ENCODE data around the gene CLDN9. TPM values are rescaled to one million over a fixed set of nuclear protein-coding genes. Genes with fewer than 3 reads are reported as not detected.
A peak's percentile ranks its signal among the peaks of the same experiment; 100 is the strongest.

Gene CLDN9
- total and polyA plus RNA-seq, 9 of the 15 experiments (the other 6 are each of a cell fraction or from before 2014, with no cell fraction given) = 0.12 to 0.44 (median 0.22) TPM; not detected in 4

GRCh38 chr16:3007059-3007956, 5.4 kb upstream of the CLDN9 start (continued):
- TF ChIP-seq SRSF3 (IDR thresholded peaks at IDR 0.05; ENCODE audit: insufficient read depth, low read length) = no peak
- no peak for TF ChIP-seq POLR2AphosphoS2 (IDR thresholded peaks at IDR 0.05; ENCODE audit: low read length)
- TF ChIP-seq, protein P1, sequence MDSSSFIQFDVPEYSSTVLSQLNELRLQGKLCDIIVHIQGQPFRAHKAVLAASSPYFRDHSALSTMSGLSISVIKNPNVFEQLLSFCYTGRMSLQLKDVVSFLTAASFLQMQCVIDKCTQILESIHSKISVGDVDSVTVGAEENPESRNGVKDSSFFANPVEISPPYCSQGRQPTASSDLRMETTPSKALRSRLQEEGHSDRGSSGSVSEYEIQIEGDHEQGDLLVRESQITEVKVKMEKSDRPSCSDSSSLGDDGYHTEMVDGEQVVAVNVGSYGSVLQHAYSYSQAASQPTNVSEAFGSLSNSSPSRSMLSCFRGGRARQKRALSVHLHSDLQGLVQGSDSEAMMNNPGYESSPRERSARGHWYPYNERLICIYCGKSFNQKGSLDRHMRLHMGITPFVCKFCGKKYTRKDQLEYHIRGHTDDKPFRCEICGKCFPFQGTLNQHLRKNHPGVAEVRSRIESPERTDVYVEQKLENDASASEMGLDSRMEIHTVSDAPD (CRISPR knock-in tag; IDR thresholded peaks at IDR 0.05) = no peak
- TF ChIP-seq NR4A1 (CRISPR knock-in tag; IDR thresholded peaks at IDR 0.05) = no peak; the same call in 1 of the 2 replicates
- no peak for TF ChIP-seq NR4A1 (tag; IDR thresholded peaks at IDR 0.05)
- peak in 1 of 2 experiments; percentile 51; a peak in 1 of 4 replicates for TF ChIP-seq UBTF (IDR thresholded peaks at IDR 0.05; ENCODE audit: borderline replicate concordance in 1 of 2, low read depth in 2 of 2, low read length in 2 of 2)
- TF ChIP-seq MTA3 (IDR thresholded peaks at IDR 0.05; ENCODE audit: borderline replicate concordance) = 0 out of 2 replicates have a peak, but pooled peaks have one; percentile 43
- TF ChIP-seq PHB (CRISPR knock-in tag; IDR thresholded peaks at IDR 0.05) = 0 out of 2 replicates have a peak, but pooled peaks have one; percentile 54
- no peak for TF ChIP-seq STAT6 (CRISPR knock-in tag; IDR thresholded peaks at IDR 0.05)
- TF ChIP-seq, protein P2, sequence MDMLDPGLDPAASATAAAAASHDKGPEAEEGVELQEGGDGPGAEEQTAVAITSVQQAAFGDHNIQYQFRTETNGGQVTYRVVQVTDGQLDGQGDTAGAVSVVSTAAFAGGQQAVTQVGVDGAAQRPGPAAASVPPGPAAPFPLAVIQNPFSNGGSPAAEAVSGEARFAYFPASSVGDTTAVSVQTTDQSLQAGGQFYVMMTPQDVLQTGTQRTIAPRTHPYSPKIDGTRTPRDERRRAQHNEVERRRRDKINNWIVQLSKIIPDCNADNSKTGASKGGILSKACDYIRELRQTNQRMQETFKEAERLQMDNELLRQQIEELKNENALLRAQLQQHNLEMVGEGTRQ (CRISPR knock-in tag; IDR thresholded peaks at IDR 0.05) = no peak
- no peak for TF ChIP-seq MAX (CRISPR knock-in tag; IDR thresholded peaks at IDR 0.05)
- no peak; the same call in 1 of the 2 replicates for TF ChIP-seq ZKSCAN3 (CRISPR knock-in tag; IDR thresholded peaks at IDR 0.05)
- TF ChIP-seq NFATC3 (IDR thresholded peaks at IDR 0.05) = no peak
- TF ChIP-seq ASH1L (IDR thresholded peaks at IDR 0.05; ENCODE audit: borderline replicate concordance, low read depth, partially characterized antibody) = no peak
- no peak for TF ChIP-seq NCOA1 (IDR thresholded peaks at IDR 0.05; ENCODE audit: low read depth)
- TF ChIP-seq HEY1 (CRISPR knock-in tag; IDR thresholded peaks at IDR 0.05; ENCODE audit: borderline replicate concordance) = no peak
- no peak for TF ChIP-seq SNRNP70 (optimal IDR thresholded peaks at IDR 0.05; ENCODE audit: low read depth, low read length)
- no peak for TF ChIP-seq ZNF707 (CRISPR knock-in tag; conservative IDR thresholded peaks at IDR 0.05)
- TF ChIP-seq RBBP5 (IDR thresholded peaks at IDR 0.05; ENCODE audit: borderline replicate concordance, insufficient read depth, low read length, poor library complexity, severe bottlenecking) = peak; percentile 45
